Measurements from ENCODE around the gene CAMK2B. TPM values are rescaled to one million over a fixed set of nuclear protein-coding genes. Genes with fewer than 3 reads are reported as not detected.

CAMK2B gene
- total RNA-seq, 4 donors from 2014 or later = 35.3 to 64.8 (median 46.0) TPM

GRCh38 chr7:44236333-44236728 is 89.1 kb downstream of the CAMK2B start:
- H3K4me3 ChIP-seq = no peak overlapping the region
- intact Hi-C loops (cut with DNase I; ENCODE audit: low total_unique reads) = no loop called here
- no peaks in the 10 kb centered on the region for H3K27me3 ChIP-seq
- TF ChIP-seq, protein P1, sequence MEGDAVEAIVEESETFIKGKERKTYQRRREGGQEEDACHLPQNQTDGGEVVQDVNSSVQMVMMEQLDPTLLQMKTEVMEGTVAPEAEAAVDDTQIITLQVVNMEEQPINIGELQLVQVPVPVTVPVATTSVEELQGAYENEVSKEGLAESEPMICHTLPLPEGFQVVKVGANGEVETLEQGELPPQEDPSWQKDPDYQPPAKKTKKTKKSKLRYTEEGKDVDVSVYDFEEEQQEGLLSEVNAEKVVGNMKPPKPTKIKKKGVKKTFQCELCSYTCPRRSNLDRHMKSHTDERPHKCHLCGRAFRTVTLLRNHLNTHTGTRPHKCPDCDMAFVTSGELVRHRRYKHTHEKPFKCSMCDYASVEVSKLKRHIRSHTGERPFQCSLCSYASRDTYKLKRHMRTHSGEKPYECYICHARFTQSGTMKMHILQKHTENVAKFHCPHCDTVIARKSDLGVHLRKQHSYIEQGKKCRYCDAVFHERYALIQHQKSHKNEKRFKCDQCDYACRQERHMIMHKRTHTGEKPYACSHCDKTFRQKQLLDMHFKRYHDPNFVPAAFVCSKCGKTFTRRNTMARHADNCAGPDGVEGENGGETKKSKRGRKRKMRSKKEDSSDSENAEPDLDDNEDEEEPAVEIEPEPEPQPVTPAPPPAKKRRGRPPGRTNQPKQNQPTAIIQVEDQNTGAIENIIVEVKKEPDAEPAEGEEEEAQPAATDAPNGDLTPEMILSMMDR (IDR thresholded peaks at IDR 0.05 in 4 of 5, conservative IDR thresholded peaks at IDR 0.05 in 1 of 5) = no peak
- no peak for TF ChIP-seq POLR2A (IDR thresholded peaks at IDR 0.05)
- no peak for ATAC-seq
- H3K36me3 ChIP-seq = peaks cover 0 to 4% of the 10 kb centered on the region in 2 donors
- no peaks in the 10 kb centered on the region for H3K9me3 ChIP-seq
- no peak for DNase-seq
- in situ Hi-C loops (cut with MboI; ENCODE audit: low sequenced_read_pairs in 4 of 4) = loop anchor here in 1 of 4 donors (25.0 kb wide), 1 partner anchor 251 kb away; the partner anchor contains the start of gene NUDCD3
- H3K4me1 ChIP-seq = peaks cover 3 to 6% of the 10 kb centered on the region in 2 donors
- no peak overlapping the region for H3K27ac ChIP-seq

- no peaks in the 10 kb centered on the region for H3K27me3 ChIP-seq
- ATAC-seq = peak in 1 of 2 donors; percentile 25
- TF ChIP-seq, protein P1 (IDR thresholded peaks at IDR 0.05 in 4 of 5, conservative IDR thresholded peaks at IDR 0.05 in 1 of 5) = no peak
- no peak for TF ChIP-seq POLR2A (IDR thresholded peaks at IDR 0.05)
- H3K4me1 ChIP-seq = peaks cover 0 to under 1% of the 10 kb centered on the region in 2 donors
- no peak overlapping the region for H3K4me3 ChIP-seq
- no peaks in the 10 kb centered on the region for H3K9me3 ChIP-seq
- H3K36me3 ChIP-seq = peaks cover 0 to 4% of the 10 kb centered on the region in 2 donors
- H3K27ac ChIP-seq = no peak overlapping the region
- intact Hi-C loops (cut with DNase I; ENCODE audit: low total_unique reads) (no loop called here), in situ Hi-C loops (cut with MboI; ENCODE audit: low sequenced_read_pairs in 4 of 4) (loop anchor here in 1 of 4 donors (25.0 kb wide), 1 partner anchor 252 kb away; the partner anchor contains the start of gene NUDCD3)
- DNase-seq = no peak
Observed at GRCh38 chr7:44235582-44236332, 89.6 kb downstream of the CAMK2B start.

GRCh38 chr7:44235066-44235465 is 90.3 kb downstream of the CAMK2B start:
- no peaks in the 10 kb centered on the region for H3K4me1 ChIP-seq
- no peak for ATAC-seq
- no peak overlapping the region for H3K27ac ChIP-seq
- no peak overlapping the region for H3K4me3 ChIP-seq
- H3K27me3 ChIP-seq = no peaks in the 10 kb centered on the region
- TF ChIP-seq, protein P1 (IDR thresholded peaks at IDR 0.05 in 4 of 5, conservative IDR thresholded peaks at IDR 0.05 in 1 of 5) = no peak
- no peak for TF ChIP-seq POLR2A (IDR thresholded peaks at IDR 0.05)
- no peak for DNase-seq
- no peaks in the 10 kb centered on the region for H3K36me3 ChIP-seq
- H3K9me3 ChIP-seq = no peaks in the 10 kb centered on the region
- intact Hi-C loops (cut with DNase I; ENCODE audit: low total_unique reads) = no loop called here
- in situ Hi-C loops (cut with MboI; ENCODE audit: low sequenced_read_pairs in 4 of 4) = loop anchor here in 1 of 4 donors (25.0 kb wide), 1 partner anchor 252 kb away; the partner anchor contains the start of gene NUDCD3

DNA sequence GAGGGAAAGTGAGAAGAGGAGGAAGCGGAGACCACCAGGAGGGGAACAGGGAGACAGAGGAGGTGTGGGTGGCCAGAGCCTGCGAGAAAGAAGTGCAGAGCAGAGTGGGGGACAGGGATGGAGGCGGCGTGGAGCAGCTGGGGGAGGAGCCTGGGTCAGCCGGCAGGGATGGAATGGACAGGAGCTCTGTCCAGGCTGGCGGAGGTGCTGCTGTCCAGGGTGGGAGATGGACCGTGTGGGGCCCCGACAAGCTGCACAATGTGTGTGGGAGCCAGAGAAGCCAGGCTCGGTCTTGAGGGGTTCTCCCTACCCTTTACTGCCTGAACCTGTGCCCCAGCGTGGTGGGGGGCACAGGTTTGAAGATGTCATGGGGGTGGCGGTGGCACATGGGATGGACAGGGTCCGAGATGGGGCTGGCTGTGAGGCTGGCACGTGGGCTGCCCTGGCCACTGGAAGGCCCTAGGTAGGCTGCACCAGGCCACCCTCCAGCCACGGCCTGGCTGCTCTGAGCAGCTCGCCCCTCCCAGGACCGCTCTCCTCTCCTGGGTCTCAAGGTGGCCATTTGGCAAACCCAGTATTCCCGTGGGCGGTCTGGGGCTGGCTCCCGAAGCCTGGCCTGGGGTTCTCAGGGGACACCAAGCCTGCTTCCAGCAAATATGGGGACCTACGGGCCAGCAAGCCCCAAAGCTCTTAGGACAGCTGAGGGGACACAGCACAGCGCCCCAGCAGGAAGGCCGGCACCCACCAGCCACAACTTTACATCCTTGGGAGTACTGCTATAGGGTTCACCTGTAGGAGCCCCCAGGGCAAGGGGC is 92.3 kb downstream of the CAMK2B start:
- intact Hi-C loops (cut with DNase I; ENCODE audit: low total_unique reads) (no loop called here), in situ Hi-C loops (cut with MboI; ENCODE audit: low sequenced_read_pairs in 4 of 4) (loop anchor here in 1 of 4 donors (25.0 kb wide), 1 partner anchor 254 kb away; the partner anchor contains the start of gene NUDCD3)
- TF ChIP-seq, protein P1 (IDR thresholded peaks at IDR 0.05 in 4 of 5, conservative IDR thresholded peaks at IDR 0.05 in 1 of 5) = no peak
- TF ChIP-seq POLR2A (IDR thresholded peaks at IDR 0.05) = no peak
- Histone ChIP-seq H3K27ac (no peak overlapping the region), H3K4me3 (no peak overlapping the region), H3K4me1 (no peaks in the 10 kb centered on the region), H3K27me3 (no peaks in the 10 kb centered on the region), H3K9me3 (no peaks in the 10 kb centered on the region), H3K36me3 (no peaks in the 10 kb centered on the region)
- ATAC-seq (no peak), DNase-seq (no peak)

All from gastrocnemius medialis (tissue), 4 donors.